GM18519 (cell line): ENCODE measurements around the gene CCDC28B.

Source experiments
- ATAC-seq: cut with Tn5 transposase; IDR thresholded peaks from one replicate; pipeline ENCODE4 v1.9.1; 2021; ENCODE audit warnings: mild to moderate bottlenecking, moderate library complexity; ENCODE audit not compliant: unreplicated experiment, low FRiP score

The CCDC28B gene

GRCh38 chr1:32192220-32192948 is 8.0 kb upstream of the CCDC28B start:
- no peak for ATAC-seq

GRCh38 chr1:32194984-32195383 is 5.4 kb upstream of the CCDC28B start:
- no peak for ATAC-seq

GRCh38 chr1:32195531-32195930 is 4.9 kb upstream of the CCDC28B start:
- no peak for ATAC-seq

DNA sequence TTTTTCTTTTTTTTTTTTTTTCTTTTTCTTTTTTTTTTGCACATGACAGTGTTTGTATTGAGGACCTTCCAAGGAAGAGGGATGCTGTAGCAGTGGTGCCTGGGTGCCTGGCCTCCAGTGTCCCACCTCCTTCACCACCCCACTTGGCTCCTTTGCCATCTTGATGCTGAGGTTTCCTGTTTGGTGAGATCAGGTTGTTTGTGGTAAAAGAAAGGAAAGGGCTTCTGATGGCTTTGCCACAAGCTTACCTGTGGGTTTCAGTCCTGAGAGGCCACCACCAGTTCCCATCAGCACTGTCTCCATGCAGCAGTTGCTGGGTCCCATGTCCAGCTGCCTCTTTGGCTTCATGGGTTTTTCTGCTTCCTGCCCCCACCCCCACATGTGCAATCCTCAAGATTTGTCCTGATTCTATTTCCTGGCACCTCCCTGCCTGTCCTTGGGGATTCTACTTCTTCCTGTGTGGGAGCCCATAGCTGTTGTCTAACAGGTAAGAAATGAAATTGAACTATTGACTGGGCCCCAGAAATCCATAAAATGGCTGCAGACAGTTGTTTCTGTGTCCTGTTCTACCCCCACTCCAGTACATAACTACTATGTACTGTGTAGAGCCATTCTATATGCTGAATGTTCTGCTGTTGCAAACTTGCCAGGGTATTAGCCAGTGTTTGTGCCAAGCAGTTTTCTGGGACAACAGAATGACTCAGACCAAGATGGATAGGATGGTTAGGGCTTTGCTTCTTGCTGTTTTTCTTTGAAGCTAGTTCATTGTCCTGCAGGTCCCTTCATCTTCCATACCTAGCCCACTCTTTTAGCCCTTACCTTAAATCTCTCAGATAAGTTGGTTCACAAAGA is 4.2 kb upstream of the CCDC28B start:
- no peak for ATAC-seq

DNA sequence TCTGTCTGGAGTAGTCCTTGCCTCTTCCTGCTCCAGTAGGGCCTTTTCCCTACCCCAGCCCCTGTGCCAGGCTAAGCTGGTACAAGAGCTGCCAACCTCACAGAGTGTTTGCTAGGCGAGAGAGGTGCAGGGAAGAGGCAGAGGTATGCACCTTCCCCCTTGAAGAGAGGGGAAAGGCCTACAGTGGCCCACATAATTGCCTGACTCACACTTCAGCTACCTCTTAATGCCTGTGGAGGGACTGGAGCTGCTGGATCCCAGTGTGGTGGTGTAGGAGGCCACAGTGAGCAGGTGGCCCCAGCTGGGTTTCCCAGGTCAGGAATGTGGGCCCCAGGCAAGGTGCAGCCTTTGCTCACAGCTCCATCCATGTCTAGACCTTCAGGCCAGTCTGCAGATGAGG is 3.3 kb upstream of the CCDC28B start:
- no peak for ATAC-seq

DNA sequence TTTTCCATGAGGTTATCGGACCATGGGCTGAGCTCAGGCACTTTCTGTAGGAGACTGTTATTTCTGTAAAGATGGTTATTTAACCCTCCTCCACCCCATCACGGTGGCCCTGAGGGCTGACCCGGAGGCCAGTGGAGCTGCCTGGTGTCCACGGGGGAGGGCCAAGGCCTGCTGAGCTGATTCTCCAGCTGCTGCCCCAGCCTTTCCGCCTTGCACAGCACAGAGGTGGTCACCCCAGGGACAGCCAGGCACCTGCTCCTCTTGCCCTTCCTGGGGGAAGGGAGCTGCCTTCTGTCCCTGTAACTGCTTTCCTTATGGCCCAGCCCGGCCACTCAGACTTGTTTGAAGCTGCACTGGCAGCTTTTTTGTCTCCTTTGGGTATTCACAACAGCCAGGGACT is 2.6 kb upstream of the CCDC28B start:
- ATAC-seq: no peak

GRCh38 chr1:32198237-32199042 is 2.0 kb upstream of the CCDC28B start:
- no peak for ATAC-seq

- no peak for ATAC-seq
These were observed 1.2 kb upstream of the CCDC28B start for GRCh38 chr1:32199043-32199716.

GRCh38 chr1:32199717-32200072 is 700 bp upstream of the CCDC28B start:
- no peak for ATAC-seq

GRCh38 chr1:32201011-32201855 is 838 bp downstream of the CCDC28B start:
- ATAC-seq: no peak

- ATAC-seq: no peak
These were observed 4.6 kb downstream of the CCDC28B start for GRCh38 chr1:32204943-32205361.

- ATAC-seq: no peak
These were observed 5.3 kb downstream of the CCDC28B start, which contains the start of gene IQCC for GRCh38 chr1:32205401-32206370. TSS of gene IQCC (plus strand) at chr1:32205671. CDS start at chr1:32205682, 11 bp downstream.

GRCh38 chr1:32208469-32208868 is 8.1 kb downstream of the CCDC28B start:
- no peak for ATAC-seq

DNA sequence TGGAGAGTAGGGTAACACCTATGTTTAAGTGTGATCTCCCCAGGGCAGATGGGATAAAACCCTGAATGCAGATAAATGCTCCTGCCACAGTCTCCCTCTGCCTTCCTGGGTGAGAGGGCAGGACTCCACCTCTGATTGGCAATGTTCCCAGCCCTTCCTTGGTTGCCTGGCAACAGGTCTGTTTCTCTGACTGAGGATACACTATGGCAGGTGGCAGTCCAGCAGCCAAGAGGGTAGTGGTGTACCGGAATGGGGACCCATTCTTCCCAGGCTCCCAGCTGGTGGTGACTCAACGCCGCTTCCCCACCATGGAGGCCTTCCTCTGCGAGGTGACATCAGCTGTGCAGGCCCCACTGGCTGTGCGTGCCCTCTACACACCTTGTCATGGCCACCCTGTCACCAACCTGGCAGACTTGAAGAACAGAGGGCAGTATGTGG is 8.5 kb downstream of the CCDC28B start, which contains the start of gene DCDC2B:
DCDC2B (plus strand) TSS at position 199 of the 438 bp plus-strand sequence; CDS start at position 204, 5 bp downstream.
- no peak for ATAC-seq

DNA sequence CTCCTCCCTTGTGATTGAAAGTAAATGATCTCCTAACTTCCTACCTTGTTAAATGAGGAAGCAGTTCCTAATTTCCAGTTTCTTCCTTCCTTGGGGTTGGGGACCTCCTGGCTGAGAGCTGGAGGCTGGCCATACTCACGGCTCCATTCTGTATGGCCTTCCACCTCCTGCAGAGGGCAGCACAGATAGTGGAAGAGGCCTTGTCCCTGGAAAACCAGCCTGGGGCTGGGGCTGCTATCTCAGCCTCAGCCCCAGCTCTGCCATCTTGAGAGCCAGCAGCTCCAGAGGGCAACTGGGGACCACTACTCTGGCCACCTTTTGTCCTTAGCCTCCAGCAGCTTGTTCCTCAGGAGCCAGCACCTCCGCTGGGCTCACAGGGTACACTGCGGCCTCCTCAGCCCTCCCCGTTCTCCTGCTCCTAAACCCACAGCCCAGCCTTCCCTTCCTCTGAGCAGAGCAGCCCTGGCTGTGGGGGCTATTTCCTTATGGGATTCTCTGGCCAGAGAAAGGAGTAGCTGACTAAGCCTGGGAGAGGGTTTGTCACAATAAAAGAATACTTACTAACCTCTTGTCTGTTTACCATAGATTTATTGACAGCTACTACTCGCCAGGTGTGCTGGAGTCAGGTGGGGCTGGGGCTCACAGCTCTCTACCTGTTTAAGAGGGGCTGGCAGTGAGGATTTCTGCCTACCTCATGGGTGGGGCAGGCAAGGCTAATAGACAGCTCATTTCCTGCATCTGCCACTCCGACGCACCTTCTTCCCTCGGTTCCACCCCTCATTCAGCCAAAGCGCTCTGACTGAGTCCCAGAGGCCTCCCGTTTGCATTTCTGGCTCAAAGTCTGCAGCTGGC is 15.5 kb downstream of the CCDC28B start:
- ATAC-seq: no peak

DNA sequence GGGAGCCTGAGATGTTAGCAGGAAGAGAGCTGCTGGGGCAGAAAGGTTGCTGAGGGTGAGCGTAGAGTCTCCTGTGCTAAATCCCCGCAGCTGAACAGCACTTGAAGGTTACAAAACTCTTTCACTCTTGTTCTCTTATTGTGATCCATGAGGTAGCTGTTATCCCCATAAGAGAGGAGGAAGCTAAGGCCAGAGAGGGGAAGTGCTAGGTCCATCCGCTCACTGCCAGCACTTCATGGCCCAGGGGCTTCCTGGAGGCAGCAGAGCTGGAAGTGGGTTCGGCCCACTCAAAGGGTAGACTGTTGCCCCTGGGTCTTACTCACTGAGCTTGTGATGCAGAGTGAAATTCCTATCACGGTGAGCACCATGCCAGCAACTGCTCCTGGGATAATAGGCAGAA is 16.2 kb downstream of the CCDC28B start:
- ATAC-seq: no peak

- no peak for ATAC-seq
These were observed 18.6 kb downstream of the CCDC28B start for GRCh38 chr1:32219022-32219421.
